GM18508 (cell line): ENCODE data around the gene FBXL7.
"Not testable (repeated sequence)": the region's sequence is repeated elsewhere in the genome, so short reads cannot be mapped to it uniquely, and the experiment has no call there.

Source experiments
- ATAC-seq: cut with Tn5 transposase; IDR thresholded peaks from one replicate; pipeline ENCODE4 v1.9.1; 2021; ENCODE audit warnings: moderate number of reproducible peaks; ENCODE audit not compliant: insufficient read depth, unreplicated experiment

Gene FBXL7

GRCh38 chr5:15835514-15835913 lies 335.5 kb downstream of the FBXL7 start:
- ATAC-seq: no peak

- ATAC-seq: no peak
Observed at GRCh38 chr5:15837551-15838289, 337.7 kb downstream of the FBXL7 start.

GRCh38 chr5:15844253-15844652 lies 344.3 kb downstream of the FBXL7 start:
- no peak for ATAC-seq

GRCh38 chr5:15844871-15845270 lies 344.9 kb downstream of the FBXL7 start:
- ATAC-seq: no peak

- ATAC-seq: no peak
Observed at GRCh38 chr5:15850536-15850935, 350.6 kb downstream of the FBXL7 start.

GRCh38 chr5:15850939-15851341 lies 351.0 kb downstream of the FBXL7 start:
- ATAC-seq: no peak

- no peak for ATAC-seq
Observed at GRCh38 chr5:15852217-15852616, 352.2 kb downstream of the FBXL7 start.

- ATAC-seq: no peak
Observed at GRCh38 chr5:15852949-15853348, 353.0 kb downstream of the FBXL7 start.

- ATAC-seq: no peak
Observed at GRCh38 chr5:15858326-15858725, 358.3 kb downstream of the FBXL7 start.

- ATAC-seq: no peak
Observed at GRCh38 chr5:15864536-15865215, 364.7 kb downstream of the FBXL7 start.

GRCh38 chr5:15872259-15872658 lies 372.3 kb downstream of the FBXL7 start:
- not testable (repeated sequence) for ATAC-seq

- ATAC-seq: no peak
Observed at GRCh38 chr5:15877914-15878313, 377.9 kb downstream of the FBXL7 start.

- no peak for ATAC-seq
Observed at GRCh38 chr5:15880201-15880600, 380.2 kb downstream of the FBXL7 start.

- ATAC-seq: no peak
Observed at GRCh38 chr5:15885156-15885555, 385.2 kb downstream of the FBXL7 start.

GRCh38 chr5:15886156-15886555 lies 386.2 kb downstream of the FBXL7 start:
- ATAC-seq: no peak

- no peak for ATAC-seq
Observed at GRCh38 chr5:15887093-15887492, 387.1 kb downstream of the FBXL7 start.

GRCh38 chr5:15889001-15889400 lies 389.0 kb downstream of the FBXL7 start:
- ATAC-seq: no peak

GRCh38 chr5:15893866-15894265 lies 393.9 kb downstream of the FBXL7 start:
- no peak for ATAC-seq

GRCh38 chr5:15897656-15898055 lies 397.7 kb downstream of the FBXL7 start:
- no peak for ATAC-seq

GRCh38 chr5:15898641-15899040 lies 398.7 kb downstream of the FBXL7 start:
- ATAC-seq: no peak

- ATAC-seq: no peak
Observed at GRCh38 chr5:15899481-15899880, 399.5 kb downstream of the FBXL7 start.

- no peak for ATAC-seq
Observed at GRCh38 chr5:15901151-15901550, 401.2 kb downstream of the FBXL7 start.
